HTERT RPE-1 (cell line): ENCODE results near the gene IGSF9.

Experiments
- in situ Hi-C: fragments of 300-500 bp; cut with MboI; formaldehyde crosslinking; loops from 4 replicates; pipeline ENCODE4 v1.14.3; 2020; ENCODE audit warnings: low sequenced_read_pairs

IGSF9 gene

DNA sequence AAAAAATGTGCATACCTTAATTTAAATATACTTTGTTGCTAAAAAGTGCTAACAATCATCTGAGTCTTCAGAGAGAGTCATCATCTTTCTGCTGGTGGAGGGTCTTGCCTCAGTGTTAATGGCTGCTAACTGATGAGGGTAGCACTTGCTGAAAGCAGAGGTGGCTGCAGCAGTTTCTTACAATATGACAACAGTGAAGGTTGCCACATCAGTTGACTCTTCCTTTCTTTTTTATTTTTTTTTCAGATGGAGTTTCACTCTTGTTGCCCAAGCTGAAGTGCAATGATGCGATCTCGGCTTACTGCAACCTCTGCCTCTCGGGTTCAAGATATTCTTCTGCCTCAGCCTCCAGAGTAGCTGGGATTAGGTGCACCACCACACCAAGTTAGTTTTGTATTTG lies 42.9 kb downstream of the IGSF9 start:
- in situ Hi-C loops = no loop called here

GRCh38 chr1:159900755-159901360 lies 44.6 kb downstream of the IGSF9 start:
- in situ Hi-C loops = no loop called here

DNA sequence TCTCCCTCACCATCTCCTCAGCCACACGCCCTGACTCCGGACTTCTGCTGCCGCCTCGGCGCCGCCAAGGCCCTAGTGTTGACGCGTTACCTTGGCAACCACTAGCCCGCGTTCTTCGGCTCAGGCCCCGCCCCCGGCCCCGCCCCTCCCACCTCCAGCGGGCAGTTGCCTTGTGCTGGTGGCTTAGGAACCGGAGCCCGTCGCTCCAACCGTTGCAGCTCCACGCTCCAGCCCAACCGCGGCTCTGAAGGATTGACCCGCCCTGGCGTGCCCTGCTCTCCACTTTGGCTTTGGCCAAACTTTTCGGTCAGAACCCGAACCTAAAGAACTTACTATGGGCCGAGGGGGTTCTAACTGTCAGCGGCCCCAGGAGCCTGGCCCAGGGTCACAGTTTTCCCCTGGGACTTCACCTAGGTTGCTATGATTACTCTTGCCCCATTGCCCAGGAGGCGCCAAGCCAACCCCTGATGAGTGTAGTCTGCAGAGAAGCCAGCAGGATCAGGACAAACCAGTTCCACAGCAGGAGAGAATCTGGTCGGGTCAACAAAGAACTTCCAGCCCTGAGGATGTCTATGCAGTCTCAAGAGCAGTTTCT lies 45.2 kb downstream of the IGSF9 start, which contains the start of gene CFAP45:
TSS of gene CFAP45 (minus strand) at position 80 of the 595 bp plus-strand sequence. CDS start at position 13, 67 bp downstream.
- in situ Hi-C loops = no loop called here

DNA sequence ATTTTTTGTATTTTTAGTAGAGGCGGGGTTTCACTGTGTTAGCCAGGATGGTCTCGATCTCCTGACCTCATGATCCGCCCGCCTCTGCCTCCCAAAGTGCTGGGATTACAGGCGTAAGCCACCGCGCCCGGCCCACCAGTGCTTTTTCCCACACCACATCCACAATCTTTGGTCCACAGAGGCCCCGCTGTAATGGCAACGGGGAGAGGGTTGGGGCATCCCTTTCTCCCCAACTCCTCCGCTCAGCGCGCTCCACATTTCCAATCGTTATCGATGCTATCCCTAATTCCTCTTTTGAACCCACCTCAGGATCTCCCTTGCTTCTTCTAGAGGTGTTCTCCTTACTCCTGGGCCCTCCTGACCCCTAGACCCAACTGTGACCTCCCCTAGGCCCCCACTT lies 45.8 kb downstream of the IGSF9 start:
- in situ Hi-C loops = loop anchor here (25.0 kb wide), 1 partner anchor 112 kb away; the partner anchor contains the start of gene DUSP23

DNA sequence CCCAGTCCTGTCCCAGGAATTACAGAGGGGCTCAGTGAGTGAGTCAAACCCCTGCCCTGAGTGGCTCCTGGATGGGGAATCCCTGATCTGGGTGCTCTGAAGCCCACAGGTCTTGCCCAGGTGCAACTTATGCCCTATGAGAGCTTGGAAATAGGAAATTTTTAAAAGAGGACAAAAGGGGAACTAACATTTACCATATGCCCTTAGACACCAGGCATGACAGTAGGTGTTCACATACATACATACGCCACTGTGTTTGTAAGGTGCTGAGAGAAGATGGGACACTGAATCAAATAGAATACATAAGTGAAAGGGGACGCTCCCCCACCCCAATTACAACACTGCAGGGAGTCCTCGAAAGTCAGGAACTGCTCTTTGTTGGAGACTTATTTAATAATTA lies 46.9 kb downstream of the IGSF9 start:
- in situ Hi-C loops = loop anchor here (25.0 kb wide), 1 partner anchor 111 kb away; the partner anchor contains the start of gene DUSP23

GRCh38 chr1:159897962-159898361 lies 47.5 kb downstream of the IGSF9 start:
- in situ Hi-C loops = loop anchor here (25.0 kb wide), 1 partner anchor 111 kb away; the partner anchor contains the start of gene DUSP23

DNA sequence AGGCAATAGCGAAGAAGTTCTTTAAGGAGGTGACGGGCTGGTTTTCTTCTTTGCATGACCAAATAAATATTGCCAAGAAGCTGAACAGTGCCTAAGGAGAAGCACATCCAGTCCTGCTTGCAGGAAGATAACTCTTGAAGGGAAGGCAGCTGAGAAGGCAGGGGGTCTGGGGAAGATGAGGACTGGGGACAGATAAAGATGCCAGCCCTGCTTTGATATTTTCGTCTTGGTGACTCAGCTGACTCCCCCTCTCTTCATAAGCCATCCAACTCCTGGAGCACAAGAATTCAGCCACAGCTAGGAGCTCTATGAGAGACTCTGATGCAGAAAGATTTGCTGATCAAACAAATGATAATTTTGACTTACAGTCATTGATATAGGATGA lies 48.9 kb downstream of the IGSF9 start:
- in situ Hi-C loops = loop anchor here (25.0 kb wide), 1 partner anchor 109 kb away; the partner anchor contains the start of gene DUSP23

DNA sequence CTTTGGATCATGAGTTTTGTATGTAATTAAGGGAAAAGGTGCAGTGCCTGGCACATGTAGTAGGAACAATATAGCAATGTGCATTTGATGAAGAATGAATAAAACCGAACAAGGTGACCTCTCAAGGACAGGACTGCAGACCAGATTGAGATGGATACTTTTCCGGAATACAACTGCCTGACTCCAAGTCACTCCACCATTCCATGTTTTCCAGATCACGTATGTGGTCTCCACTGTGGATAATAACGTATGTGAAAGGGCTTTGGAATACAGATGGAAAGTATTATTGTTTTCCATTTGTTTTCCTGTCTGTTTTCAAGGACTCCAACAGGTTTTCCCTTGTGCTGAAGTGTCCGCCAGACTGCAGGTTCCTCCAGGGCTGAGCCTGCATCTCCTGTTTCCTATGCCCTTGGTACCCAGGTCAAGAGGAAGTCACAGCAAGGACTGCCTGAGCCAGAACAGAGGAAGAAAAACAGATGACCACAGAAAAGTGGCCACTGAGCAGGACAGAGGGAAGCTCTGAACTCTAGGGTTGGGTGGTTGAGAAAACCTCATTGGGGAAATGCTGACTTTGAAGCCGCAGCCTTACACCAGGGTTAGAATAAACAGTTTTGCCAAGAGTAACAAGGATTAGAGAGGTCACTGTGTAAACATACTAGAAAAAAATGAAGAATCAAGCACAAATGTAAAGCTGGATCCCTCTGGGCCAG lies 49.4 kb downstream of the IGSF9 start:
- in situ Hi-C loops = loop anchor here (25.0 kb wide), 1 partner anchor 109 kb away; the partner anchor contains the start of gene DUSP23

DNA sequence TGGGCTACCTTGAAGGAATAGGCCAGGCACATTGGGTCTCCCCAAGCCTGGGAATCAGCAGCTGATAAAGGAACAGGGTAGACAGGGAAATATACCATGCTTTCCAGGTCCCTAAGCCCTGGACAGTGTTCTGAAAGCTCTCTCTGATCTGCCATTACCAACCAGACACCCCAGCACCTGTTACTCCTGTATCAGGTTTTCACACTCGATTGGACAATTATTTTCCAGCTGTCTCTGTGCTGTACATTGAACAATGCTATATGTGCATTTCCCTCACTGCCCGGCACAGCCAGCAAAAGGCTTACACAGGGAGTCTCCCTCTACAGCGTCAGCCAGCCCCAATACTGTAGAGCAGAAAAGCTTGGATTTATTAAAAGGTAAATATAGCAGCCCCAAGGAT lies 50.1 kb downstream of the IGSF9 start:
- in situ Hi-C loops = loop anchor here (25.0 kb wide), 1 partner anchor 108 kb away; the partner anchor contains the start of gene DUSP23

GRCh38 chr1:159892944-159893343 lies 52.5 kb downstream of the IGSF9 start:
- in situ Hi-C loops = loop anchor here (25.0 kb wide), 1 partner anchor 106 kb away; the partner anchor contains the start of gene DUSP23

- in situ Hi-C loops = loop anchor here (25.0 kb wide), 1 partner anchor 104 kb away; the partner anchor contains the start of gene DUSP23
Measured at GRCh38 chr1:159891275-159892157, 53.9 kb downstream of the IGSF9 start.

GRCh38 chr1:159890390-159890789 lies 55.0 kb downstream of the IGSF9 start:
- in situ Hi-C loops = loop anchor here (25.0 kb wide), 1 partner anchor 103 kb away; the partner anchor contains the start of gene DUSP23

DNA sequence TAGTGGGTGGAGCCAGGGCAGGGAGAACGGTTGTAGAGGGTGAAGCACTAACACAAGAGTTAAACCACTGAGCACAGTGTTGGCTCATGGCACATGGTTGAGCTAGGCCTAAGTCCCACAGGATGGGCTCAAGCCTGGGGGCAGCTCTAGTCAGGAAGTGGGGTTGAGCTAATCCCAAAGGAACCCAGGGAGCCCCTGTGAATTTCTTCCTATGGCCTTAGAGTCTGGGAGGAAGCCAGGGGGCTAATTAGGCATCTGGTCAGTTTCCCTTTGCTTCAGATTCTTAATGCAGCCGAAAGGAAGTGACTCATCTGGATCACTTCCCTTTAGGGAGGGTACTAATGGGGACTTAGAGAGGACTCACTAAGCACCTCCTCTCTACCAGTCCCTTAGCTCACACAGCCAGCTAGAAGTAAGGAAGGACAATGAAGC lies 55.6 kb downstream of the IGSF9 start:
- in situ Hi-C loops = loop anchor here (25.0 kb wide), 1 partner anchor 103 kb away; the partner anchor contains the start of gene DUSP23

- in situ Hi-C loops = loop anchor here (25.0 kb wide), 1 partner anchor 102 kb away; the partner anchor contains the start of gene DUSP23
Measured at GRCh38 chr1:159889202-159889601, 56.2 kb downstream of the IGSF9 start.

- in situ Hi-C loops = loop anchor here (25.0 kb wide), 1 partner anchor 97 kb away; the partner anchor contains the start of gene DUSP23
Measured at GRCh38 chr1:159884296-159884695, 61.1 kb downstream of the IGSF9 start.

DNA sequence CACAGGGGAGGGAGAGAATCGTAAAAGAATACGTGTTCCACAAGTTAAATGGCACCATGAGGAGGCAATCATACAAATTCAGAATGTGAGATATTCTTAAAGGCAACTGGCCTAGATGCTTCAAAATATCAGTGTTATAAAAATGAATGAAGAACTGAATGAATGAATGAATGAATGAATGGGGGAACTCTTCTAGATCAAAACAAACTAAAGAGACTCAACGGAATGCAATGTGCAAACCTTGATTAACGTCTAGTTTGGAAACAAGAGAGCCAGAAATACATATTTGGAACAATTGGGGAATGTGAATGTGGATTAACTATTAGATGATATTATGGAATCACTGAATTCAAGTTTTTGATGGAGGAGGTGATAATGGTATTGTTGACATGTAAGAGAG lies 62.3 kb downstream of the IGSF9 start:
- in situ Hi-C loops = loop anchor here (25.0 kb wide), 1 partner anchor 96 kb away; the partner anchor contains the start of gene DUSP23

DNA sequence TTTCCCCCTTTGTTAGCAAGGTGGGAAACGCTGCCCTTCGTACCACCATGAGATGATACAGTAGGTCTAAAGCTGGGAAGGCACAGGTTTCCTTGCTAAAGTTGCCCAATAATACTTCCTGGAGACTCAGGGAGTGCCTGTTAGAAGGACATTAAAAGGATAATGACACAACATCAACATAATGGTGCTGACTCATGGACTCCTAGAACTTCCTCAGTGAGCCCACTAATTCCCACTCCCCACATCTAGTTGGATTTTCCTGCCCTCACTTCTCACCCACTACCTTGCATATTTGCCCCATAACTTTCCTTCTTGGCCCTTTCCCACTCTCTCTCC lies 62.9 kb downstream of the IGSF9 start:
- in situ Hi-C loops = loop anchor here (25.0 kb wide), 1 partner anchor 95 kb away; the partner anchor contains the start of gene DUSP23

GRCh38 chr1:159881622-159882526 lies 63.5 kb downstream of the IGSF9 start:
- in situ Hi-C loops = loop anchor here (25.0 kb wide), 1 partner anchor 95 kb away; the partner anchor contains the start of gene DUSP23

GRCh38 chr1:159880430-159880829 lies 65.0 kb downstream of the IGSF9 start:
- in situ Hi-C loops = loop anchor here (25.0 kb wide), 1 partner anchor 93 kb away; the partner anchor contains the start of gene DUSP23
